Astrocyte of the cerebellum (primary cell): ENCODE measurements around the gene TSHZ2.

ENCODE experiments used
- DNase-seq: peaks from one replicate; pipeline ENCODE4 v3.0.0-alpha.2; 2011; ENCODE audit warnings: low read depth
- H3K4me3 ChIP-seq: 2 replicates; pipeline ENCODE4 v1.5.1; 2011; ENCODE audit warnings: mild to moderate bottlenecking, low read depth, low read length, moderate library complexity
- CTCF ChIP-seq: IDR thresholded peaks from 2 replicates; pipeline ENCODE4 v1.5.1; 2012; ENCODE audit warnings: low read length, low read depth, moderate library complexity, mild to moderate bottlenecking; ENCODE audit errors: missing control alignments
- in situ Hi-C: cut with HindIII; loops from 2 replicates; pipeline ENCODE4 v1.10.0; 2017; ENCODE audit warnings: low sequenced_read_pairs

The TSHZ2 gene

GRCh38 chr20:53370345-53370961, 398.3 kb downstream of the TSHZ2 start:
- TF ChIP-seq CTCF, result no peak
- no peak for DNase-seq
- H3K4me3 ChIP-seq, result no peak overlapping the region
- in situ Hi-C loops, result loop anchor here (5.0 kb wide), 1 partner anchor 83 kb away; no protein-coding TSS in a partner anchor

DNA sequence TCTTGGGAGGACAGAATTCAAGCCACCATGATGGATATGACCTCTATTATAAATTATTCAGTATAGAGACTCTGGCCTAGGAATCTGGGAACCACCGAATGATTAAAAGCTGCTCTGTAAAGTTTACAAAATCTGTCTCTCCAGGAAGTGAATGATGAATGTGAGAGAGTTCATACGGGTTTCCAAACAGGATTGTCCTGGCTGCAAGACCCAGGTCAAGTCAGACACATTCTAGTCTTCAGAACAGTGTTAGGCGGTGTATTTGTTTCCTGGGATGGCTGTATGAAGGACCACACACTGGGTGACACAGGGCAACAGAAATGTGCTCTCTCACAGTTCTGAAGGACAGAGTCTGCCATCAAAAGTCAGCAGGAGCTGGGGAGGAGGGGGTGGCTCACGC, 399.1 kb downstream of the TSHZ2 start:
- in situ Hi-C loops, result loop anchor here (5.0 kb wide), 1 partner anchor 84 kb away; no protein-coding TSS in a partner anchor
- TF ChIP-seq CTCF, result no peak
- DNase-seq, result no peak
- H3K4me3 ChIP-seq, result no peak overlapping the region

DNA sequence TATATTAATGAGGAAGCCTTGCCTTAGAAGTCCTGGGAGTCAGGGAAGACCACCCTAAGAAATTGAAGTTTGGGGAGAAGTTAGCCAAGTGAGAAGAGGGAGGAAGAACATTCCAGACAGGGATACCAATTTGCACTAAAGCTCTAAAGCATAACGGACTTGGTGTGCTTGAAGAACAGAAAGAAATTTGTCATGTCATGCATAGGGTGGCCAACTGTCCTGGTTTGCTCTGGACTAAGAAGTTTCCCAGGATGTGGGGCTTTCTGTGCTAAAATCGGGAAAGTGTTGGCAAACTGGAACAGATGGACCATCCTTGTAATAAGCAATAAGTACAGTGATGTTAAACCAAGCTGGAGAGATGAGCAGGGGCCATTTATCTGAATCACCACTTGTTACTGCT, 403.9 kb downstream of the TSHZ2 start:
- in situ Hi-C loops, result no loop called here
- DNase-seq, result no peak
- TF ChIP-seq CTCF, result no peak
- H3K4me3 ChIP-seq, result no peak overlapping the region

- in situ Hi-C loops, result no loop called here
- no peak for TF ChIP-seq CTCF
- no peak for DNase-seq
- H3K4me3 ChIP-seq, result no peak overlapping the region
Measured at GRCh38 chr20:53379014-53379832, 407.1 kb downstream of the TSHZ2 start.

GRCh38 chr20:53379833-53380120, 407.6 kb downstream of the TSHZ2 start:
- TF ChIP-seq CTCF, result no peak
- in situ Hi-C loops, result no loop called here
- no peak overlapping the region for H3K4me3 ChIP-seq
- DNase-seq, result no peak

GRCh38 chr20:53381568-53382262, 409.6 kb downstream of the TSHZ2 start:
- in situ Hi-C loops, result no loop called here
- no peak overlapping the region for H3K4me3 ChIP-seq
- no peak for TF ChIP-seq CTCF
- no peak for DNase-seq
